ENCODE measurements around the gene GNA14. TPM values are rescaled to one million over a fixed set of nuclear protein-coding genes. Genes with fewer than 3 reads are reported as not detected.

Gene GNA14
- total and polyA plus RNA-seq, 2 experiments from 2014 or later, result 3.9 to 10.5 TPM

- DNase-seq (ENCODE audit: low spot score), result no peak
- no peak overlapping the region for H3K4me3 ChIP-seq
- H3K4me1 ChIP-seq (ENCODE audit: insufficient read depth), result peaks cover 7% of the 10 kb centered on the region
- H3K79me2 ChIP-seq (replicated peaks; ENCODE audit: insufficient read depth), result no peaks in the 10 kb centered on the region
- TF ChIP-seq REST (IDR thresholded peaks at IDR 0.05; ENCODE audit: unreplicated experiment) (no peak), NANOG (IDR thresholded peaks at IDR 0.05; ENCODE audit: borderline replicate concordance) (no peak), EZH2 (IDR thresholded peaks at IDR 0.05; ENCODE audit: low read depth, unreplicated experiment) (no peak), ZNF331 (CRISPR knock-in tag; IDR thresholded peaks at IDR 0.05; ENCODE audit: low read depth) (no peak), JUNB (IDR thresholded peaks at IDR 0.05; ENCODE audit: unreplicated experiment) (no peak), ETS1 (IDR thresholded peaks at IDR 0.05) (no peak), POLR2AphosphoS5 (IDR thresholded peaks at IDR 0.05; ENCODE audit: low read depth) (no peak), CREB1 (CRISPR knock-in tag; IDR thresholded peaks at IDR 0.05; ENCODE audit: low read depth) (no peak), ZNF114 (CRISPR knock-in tag; IDR thresholded peaks at IDR 0.05) (no peak), EZH2phosphoT487 (IDR thresholded peaks at IDR 0.05; ENCODE audit: unreplicated experiment) (no peak), ZNF462 (CRISPR knock-in tag; IDR thresholded peaks at IDR 0.05) (no peak), CTCF (conservative IDR thresholded peaks at IDR 0.05; ENCODE audit: low read depth in 2 of 2) (no peak), STAT1 (IDR thresholded peaks at IDR 0.05; ENCODE audit: unreplicated experiment) (no peak)
- no peak overlapping the region for H3K4me2 ChIP-seq
- no peaks in the 10 kb centered on the region for H3K27me3 ChIP-seq (ENCODE audit: insufficient read depth)
- H3K27ac ChIP-seq (ENCODE audit: low read depth), result no peak overlapping the region
- H3K36me3 ChIP-seq (ENCODE audit: insufficient read depth), result no peaks in the 10 kb centered on the region
- H3F3A ChIP-seq (replicated peaks; ENCODE audit: low read depth), result no peaks in the 10 kb centered on the region
- H4K20me1 ChIP-seq (replicated peaks; ENCODE audit: insufficient read depth), result no peaks in the 10 kb centered on the region
- no peak overlapping the region for H2AFZ ChIP-seq
- ATAC-seq, result no peak
- no peak overlapping the region for H3K27ac Mint-ChIP-seq
- H3K9me3 Mint-ChIP-seq, result peaks cover 12% of the 10 kb centered on the region
- H3K9me2 ChIP-seq (ENCODE audit: insufficient read depth), result peaks cover 11% of the 10 kb centered on the region; the same call in 1 of the 2 replicates
- peaks cover 7% of the 10 kb centered on the region for H3K27me3 Mint-ChIP-seq (ENCODE audit: insufficient read depth, low read depth, poor library complexity)
- H3K36me3 Mint-ChIP-seq (ENCODE audit: low read depth), result peaks cover 16% of the 10 kb centered on the region
- no peak overlapping the region for H3K4me3 Mint-ChIP-seq
- peaks cover 19% of the 10 kb centered on the region for H3K4me1 Mint-ChIP-seq
These were observed 100.9 kb downstream of the GNA14 start for GRCh38 chr9:77547106-77547730.

Measured in GM23338 (cell line).